GM13976 (cell line): ENCODE results near the gene VCL.

Experiments
- DNase-seq: peaks from one replicate; pipeline ENCODE4 v3.0.0; 2012; ENCODE audit warnings: low spot score
- CTCF ChIP-seq: IDR thresholded peaks from 2 replicates; pipeline ENCODE4 v1.5.1; 2012; ENCODE audit warnings: borderline replicate concordance, mild to moderate bottlenecking; ENCODE audit not compliant: insufficient read depth; ENCODE audit errors: extremely low read depth, missing control alignments, control extremely low read depth
- in situ Hi-C: fragments of 300-500 bp; cut with MboI; formaldehyde crosslinking; loops from one replicate; pipeline ENCODE4 v1.12.0; 2022; ENCODE audit warnings: low sequenced_read_pairs, mixed read lengths, inconsistent platforms; ENCODE audit not compliant: unreplicated experiment

Gene VCL

GRCh38 chr10:73967022-73967429 lies 30.9 kb upstream of the VCL start:
- no peak for TF ChIP-seq CTCF
- in situ Hi-C loops = no loop called here
- no peak for DNase-seq

GRCh38 chr10:73967544-73967943 lies 30.4 kb upstream of the VCL start:
- in situ Hi-C loops = no loop called here
- DNase-seq = no peak
- no peak for TF ChIP-seq CTCF

- no peak for TF ChIP-seq CTCF
- in situ Hi-C loops = no loop called here
- DNase-seq = no peak
Measured at GRCh38 chr10:73968098-73968521, 29.8 kb upstream of the VCL start.

GRCh38 chr10:73969224-73969841 lies 28.6 kb upstream of the VCL start:
- no peak for TF ChIP-seq CTCF
- DNase-seq = no peak
- in situ Hi-C loops = no loop called here

GRCh38 chr10:73970845-73971244 lies 27.1 kb upstream of the VCL start:
- in situ Hi-C loops = no loop called here
- TF ChIP-seq CTCF = no peak
- DNase-seq = no peak

DNA sequence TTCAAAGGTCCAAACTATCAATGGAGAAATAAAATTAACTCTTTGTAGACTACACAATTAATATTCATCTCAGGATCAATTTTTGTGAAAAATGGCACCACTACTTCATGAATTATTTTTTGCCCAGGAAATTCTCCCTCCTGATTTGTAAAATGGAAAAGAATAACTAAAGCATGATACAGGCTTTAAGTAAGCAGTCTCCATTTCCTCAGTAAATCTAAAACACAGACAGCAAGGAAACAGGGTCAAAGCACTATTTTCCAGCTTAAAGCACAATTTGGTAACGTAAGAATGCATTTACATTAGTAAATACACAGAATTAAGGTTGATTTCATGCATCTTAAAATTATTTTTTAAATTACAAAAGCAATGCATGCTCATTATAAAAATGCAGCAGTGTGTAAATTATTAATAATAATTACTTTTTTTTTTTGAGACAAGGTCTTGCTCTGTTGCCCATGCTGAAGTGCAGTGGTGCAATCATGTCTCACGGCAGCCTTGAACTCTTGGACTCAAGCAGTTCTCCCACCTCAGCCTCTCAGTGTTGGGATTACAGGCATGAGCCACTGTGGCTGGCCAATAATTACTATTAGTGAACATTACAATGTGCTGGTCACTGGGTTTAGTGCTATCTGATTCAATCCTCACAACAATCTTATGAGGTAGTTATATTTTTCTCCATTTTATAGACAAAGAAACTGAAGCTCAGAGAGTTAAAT lies 26.1 kb upstream of the VCL start:
- DNase-seq = no peak
- in situ Hi-C loops = no loop called here
- TF ChIP-seq CTCF = no peak
